Activated CD4-positive, alpha-beta T cell treated with anti-CD3 and anti-CD28 coated beads, Interleukin-10, Interleukin-2, amounts not matched to agents 100 ng/mL and 50 ng/mL, durations not matched to agents 16 hours and 8 hours (primary cell): ENCODE data around the gene RHBDL1.
A peak's percentile ranks its signal among the peaks of the same experiment; 100 is the strongest.

Experiments used
- DNase-seq: peaks from one replicate; pipeline ENCODE4 v3.0.0-alpha.2; 2020

RHBDL1 gene

DNA sequence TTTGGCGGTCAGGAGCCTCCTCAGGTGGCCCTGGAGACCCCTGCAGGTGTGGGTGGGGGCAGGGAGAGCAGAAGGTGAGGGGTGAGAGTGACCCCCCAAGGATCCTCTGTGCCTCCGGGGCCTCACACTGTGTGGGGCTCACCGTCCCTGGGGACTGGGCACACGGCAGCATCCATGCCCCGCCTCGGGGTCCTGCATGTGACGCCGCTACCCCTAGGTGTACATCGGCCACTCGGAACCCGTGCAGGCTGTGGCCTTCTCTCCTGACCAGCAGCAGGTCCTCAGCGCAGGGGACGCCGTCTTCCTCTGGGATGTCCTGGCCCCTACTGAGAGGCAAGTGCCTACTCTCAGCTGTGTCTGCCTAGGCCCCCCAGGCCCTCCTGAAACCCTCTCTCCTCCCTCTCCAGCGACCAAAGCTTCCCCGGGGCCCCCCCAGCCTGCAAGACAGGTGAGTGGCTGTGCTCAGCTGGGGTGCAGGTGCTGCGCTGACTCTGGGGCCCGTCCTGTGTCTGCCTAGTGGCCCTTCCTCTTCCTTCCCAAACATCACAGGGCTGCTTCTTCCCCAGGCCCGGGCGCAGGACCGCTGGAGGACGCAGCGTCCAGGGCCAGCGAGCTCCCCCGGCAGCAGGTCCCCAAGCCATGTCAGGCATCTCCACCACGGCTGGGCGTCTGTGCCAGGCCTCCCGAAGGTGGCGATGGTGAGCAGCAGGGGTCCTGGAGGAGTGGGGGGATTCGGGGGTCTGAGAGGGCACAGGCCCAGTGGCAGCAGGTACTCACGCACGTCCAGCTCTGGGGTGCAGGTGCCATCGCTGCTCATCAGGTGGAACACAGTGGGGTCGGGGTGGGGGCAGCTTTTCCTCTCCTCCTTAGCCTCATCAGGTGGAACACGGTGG lies 16.5 kb upstream of the RHBDL1 start:
- no peak for DNase-seq

DNA sequence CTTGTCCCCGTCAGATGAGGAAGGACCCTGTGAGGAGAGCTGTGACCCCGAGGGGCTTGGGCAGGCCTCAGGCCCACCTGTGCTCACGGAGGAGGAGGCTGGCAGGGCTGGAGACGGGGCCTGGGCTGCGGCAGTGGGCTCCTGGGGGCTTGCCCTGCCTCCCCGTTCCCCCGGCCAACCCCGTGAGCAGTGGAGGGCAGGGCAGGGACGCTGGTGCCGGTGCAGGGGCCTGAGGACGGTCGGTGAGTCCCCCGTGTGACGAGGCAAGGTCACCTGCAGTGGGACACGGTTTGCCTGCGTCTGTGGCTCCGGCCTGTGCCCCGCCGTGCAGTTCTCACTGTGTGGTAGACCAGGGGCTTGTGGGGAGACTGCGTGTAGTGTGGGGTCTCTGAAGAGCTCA lies 15.9 kb upstream of the RHBDL1 start:
- DNase-seq, result no peak

DNA sequence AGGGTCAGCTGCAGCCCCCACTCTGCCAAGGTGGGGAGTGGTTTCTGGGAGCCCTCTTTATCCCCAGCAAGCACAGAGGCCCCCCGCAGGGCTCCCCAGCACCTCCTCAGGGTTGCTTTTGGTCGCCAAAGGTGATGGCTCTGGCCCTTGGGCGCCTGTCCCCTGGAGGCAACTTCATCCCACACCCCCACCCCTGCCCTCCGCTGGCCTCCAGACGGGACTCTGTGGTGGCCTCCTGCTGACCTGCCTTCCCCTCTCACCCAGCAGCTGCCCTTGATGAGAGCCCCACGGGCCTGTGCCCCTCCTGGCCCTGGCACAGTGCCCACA lies 15.4 kb upstream of the RHBDL1 start:
- no peak for DNase-seq

DNA sequence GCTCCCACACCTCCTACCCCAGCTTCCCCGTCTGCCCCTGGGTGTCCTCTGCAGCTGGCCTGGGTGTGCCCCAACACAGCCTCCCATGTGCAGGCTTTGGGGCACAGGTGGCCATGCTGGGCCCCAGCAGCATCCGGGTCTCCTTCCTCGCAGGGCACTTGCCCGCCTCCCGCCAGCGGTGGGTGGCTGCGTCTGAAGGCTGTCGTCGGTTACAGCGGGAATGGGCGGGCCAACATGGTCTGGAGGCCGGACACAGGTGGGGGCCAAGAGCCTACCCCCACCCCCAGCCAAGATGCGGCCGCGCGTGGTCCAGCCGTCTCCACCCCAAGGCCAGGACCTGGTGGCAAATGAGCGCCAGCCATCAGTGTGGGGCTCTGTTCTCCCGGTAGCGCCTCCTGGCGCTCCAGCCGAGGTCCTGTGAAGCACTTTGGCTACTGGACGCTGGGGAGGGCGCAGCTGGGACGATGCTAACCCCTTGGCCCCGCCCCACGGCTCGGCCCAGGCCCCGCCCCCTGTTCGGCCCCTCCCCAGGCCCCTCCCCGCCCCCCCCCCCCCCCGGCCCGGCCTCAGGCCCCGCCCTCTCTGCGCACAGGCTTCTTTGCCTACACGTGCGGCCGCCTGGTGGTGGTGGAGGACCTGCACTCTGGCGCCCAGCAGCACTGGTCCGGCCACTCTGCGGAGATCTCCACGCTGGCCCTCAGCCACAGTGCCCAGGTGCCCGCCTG lies 14.8 kb upstream of the RHBDL1 start:
- DNase-seq, result peak; percentile 80

DNA sequence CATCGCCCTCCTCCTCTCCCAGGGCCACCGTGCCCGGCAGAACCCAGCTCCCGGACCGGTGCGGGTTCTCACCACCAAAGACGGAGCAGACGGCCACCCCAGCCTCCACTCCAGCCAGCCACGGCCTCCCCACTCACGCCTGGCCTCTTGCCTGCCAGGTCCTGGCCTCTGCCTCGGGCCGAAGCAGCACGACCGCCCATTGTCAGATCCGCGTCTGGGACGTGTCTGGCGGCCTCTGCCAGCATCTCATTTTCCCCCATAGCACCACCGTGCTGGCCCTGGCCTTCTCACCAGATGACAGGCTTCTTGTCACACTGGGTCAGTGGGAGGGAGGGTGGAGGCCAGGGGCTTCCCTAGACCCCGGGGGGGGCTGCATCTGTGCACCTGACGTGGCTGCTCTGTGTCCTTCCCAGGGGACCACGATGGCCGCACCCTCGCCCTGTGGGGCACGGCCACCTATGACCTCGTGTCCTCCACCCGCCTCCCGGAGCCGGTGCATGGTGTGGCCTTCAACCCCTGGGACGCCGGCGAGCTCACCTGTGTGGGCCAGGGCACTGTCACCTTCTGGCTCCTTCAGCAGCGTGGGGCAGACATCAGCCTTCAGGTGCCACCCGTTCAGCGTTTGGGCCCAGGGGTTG lies 14.2 kb upstream of the RHBDL1 start:
- no peak for DNase-seq

DNA sequence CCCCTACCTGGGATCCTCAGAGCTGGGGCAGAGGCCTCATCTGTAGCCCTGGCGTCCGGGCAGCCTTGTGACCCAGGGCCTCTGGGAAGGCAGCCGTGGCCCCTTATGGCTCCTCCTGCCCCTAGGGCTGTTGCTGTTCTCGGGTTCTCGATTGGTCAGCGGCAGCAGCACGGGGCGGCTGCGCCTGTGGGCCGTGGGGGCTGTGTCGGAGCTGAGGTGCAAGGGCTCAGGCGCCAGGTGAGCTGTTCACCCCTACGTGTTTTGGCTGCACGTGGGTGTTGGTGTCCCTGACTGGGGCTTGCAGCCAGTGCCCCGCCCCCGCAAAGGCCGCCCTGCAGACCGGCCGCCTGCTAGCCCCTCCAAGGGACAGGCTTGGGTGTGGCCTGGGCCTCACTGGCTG lies 13.4 kb upstream of the RHBDL1 start:
- DNase-seq, result no peak

DNA sequence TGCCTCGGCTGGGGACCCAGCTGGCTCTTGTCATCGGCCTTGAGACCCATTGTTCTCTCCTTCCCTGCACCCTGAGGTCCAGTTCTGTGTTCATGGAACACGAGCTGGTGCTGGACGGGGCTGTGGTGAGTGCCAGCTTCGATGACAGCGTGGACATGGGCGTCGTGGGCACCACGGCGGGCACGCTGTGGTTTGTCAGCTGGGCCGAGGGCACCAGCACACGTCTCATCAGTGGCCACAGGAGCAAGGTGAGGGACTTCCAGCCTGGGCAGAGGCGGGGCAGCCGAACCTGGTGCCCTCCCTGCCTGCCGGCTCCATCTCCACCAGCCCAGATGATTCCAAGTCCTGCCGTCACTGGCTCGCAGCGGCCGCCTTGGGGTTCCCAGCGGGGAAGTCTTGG lies 12.9 kb upstream of the RHBDL1 start:
- DNase-seq, result no peak

DNA sequence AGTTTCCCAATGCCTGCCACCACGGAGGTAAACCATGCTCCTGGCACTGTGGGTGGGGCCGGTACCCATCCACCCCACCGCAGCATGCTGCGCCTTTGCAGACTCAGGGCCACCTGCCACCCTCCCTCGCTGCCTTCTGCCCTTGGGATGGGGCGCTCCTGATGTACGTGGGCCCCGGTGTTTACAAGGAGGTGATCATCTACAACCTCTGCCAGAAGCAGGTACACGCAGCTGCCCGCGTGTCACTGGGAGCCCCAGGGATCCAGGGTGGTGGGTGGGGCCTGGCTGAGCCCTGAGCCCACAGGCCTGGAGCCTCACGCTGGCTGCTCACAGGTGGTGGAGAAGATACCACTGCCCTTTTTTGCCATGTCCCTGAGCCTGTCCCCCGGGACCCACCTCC lies 8.9 kb upstream of the RHBDL1 start:
- DNase-seq, result no peak

DNA sequence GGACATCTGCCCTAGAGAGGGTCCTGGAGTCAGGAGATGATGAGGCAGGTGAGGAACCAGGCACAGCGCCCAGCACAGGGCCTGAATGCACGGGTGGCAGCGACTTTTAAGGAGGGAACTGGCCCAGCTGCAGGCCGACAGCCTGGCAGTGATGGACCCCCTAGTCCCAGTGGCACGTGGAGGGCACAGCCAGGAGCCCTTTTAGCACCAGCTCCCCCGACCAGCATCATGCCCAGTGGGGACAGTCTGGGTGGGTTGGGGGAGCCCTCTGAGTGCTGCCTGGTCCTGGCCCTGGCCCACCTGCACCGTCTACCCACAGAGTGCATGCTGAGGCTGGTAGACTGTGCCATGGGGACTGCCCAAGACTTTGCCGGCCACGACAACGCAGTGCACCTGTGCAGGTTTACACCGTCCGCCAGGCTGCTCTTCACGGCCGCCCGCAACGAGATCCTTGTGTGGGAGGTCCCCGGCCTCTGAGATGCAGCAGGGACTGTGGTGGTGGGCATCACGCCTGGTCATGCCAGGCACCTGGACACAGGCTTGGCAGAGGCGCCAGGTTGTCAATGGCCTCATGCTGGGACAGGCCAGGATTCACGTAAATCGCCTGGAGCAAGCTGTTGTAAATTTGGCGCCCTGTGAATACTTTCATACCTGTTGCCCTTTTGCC lies 8.2 kb upstream of the RHBDL1 start:
- no peak for DNase-seq

DNA sequence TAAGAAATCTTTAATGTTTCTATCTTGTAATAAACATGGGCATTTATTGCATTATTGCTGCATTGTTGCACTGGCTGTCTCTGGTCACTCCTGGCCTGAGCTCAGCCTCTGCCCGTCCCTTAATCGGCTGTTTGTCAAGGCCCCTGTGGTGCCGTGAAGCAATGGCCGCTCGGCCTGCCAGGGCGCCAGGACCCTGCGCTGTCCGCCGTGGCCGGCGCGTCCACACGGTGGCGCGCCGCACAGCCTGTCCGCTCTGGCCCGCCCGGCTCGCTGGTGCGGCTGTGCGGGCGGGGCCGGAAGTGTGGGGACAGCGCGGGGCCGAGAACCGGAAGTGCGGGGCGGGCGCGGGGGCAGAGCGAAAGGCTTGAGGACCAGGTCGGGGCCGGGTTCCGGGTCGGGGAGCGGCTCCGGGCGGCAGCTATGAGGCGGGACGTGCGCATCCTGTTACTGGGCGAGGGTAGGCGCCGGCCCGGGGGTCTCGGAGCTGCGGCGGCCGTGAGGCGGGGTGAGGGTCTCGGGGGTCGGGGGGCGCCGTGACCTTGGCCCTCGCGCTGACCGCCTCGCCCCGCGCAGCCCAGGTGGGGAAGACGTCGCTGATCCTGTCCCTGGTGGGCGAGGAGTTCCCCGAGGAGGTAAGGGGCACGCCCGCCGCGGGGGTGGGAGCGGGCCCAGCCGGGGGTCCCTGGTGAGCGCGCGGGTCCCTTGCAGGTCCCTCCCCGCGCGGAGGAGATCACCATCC lies 7.5 kb upstream of the RHBDL1 start, which contains the start of gene RHOT2:
TSS of gene RHOT2 (plus strand) at position 353 of the 739 bp plus-strand sequence. CDS start at position 421, 68 bp downstream.
- DNase-seq, result peak; percentile 96

DNA sequence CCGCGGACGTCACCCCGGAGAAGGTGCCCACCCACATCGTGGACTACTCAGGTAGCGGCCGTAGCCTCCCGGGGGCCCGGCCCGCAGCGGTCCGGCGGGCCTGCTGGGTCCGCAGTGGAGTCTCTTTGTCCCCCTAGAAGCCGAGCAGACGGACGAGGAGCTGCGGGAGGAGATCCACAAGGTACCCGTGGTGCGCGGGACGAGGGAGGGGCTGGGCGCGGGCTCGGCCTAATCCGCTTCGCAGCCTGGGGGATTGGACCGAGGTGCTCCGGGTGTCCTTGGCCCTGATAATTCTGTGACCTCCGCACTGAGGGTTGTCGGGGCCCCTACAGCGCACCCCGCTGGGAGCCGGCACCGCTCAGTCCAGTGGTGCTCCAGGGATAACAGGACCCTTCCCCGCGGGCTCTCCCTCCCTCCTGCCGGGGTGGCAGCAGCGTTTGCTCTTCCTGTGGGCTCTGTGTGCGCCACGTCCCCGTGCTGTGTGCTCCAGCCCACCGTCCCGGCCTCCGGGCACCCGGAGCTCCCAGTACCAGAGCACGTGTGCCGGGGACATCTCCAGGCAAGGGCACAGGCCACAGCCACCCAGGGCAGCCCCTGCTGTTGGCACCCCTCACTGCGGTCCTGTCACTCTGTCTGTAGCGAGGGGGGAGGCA lies 6.8 kb upstream of the RHBDL1 start:
- DNase-seq, result no peak

DNA sequence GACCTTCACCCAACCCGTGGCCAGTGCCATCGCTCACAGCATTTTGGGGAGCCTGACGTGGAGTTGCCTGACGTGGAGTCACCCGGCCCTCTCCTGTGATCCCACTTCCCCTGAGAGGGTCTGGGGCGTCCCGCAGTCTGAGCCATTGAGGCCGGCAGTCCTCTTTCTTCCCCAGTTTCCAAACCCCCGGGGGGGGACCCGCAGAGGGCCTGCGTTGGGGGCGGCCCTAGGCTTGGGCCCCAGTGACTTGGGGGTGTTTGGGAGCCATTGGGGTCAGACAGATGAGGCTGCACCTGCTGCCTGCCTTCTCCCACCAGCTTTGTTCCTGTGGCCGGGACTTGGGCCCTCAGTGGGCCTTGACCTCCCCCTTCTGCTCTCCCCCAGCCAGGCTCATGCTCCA lies 5.8 kb upstream of the RHBDL1 start:
- DNase-seq, result no peak

DNA sequence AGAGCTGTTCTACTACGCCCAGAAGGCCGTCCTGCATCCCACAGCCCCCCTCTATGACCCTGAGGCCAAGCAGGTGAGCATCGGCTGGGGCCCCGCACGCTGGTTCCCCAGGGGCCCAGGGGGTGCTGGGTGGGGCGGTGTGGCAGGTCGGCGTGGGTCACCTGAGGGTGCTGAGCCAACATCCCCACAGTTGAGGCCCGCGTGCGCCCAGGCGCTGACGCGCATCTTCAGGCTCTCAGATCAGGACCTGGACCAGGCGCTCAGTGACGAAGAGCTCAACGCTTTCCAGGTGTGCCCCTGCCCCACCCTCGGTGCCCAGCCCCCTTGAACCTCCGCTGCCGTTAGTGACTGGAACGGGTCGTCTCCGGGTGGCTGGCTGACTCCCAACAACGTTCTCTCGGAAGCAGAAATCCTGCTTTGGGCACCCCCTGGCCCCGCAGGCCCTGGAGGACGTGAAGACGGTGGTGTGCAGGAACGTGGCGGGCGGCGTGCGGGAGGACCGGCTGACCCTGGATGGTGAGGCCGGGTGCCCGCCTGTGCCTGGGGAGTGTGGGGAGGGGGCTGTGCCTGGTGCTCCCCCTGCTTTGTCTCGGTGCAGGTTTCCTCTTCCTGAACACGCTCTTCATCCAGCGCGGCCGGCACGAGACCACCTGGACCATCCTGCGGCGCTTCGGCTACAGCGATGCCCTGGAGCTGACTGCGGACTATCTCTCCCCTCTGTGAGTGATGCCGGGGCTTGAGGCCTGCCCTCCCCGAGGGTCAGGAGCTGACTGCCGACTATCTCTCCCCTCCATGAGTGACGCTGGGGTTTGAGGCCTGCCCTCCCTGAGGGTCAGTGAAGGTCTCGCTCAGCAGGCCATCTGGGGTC lies 4.8 kb upstream of the RHBDL1 start:
- DNase-seq, result no peak

DNA sequence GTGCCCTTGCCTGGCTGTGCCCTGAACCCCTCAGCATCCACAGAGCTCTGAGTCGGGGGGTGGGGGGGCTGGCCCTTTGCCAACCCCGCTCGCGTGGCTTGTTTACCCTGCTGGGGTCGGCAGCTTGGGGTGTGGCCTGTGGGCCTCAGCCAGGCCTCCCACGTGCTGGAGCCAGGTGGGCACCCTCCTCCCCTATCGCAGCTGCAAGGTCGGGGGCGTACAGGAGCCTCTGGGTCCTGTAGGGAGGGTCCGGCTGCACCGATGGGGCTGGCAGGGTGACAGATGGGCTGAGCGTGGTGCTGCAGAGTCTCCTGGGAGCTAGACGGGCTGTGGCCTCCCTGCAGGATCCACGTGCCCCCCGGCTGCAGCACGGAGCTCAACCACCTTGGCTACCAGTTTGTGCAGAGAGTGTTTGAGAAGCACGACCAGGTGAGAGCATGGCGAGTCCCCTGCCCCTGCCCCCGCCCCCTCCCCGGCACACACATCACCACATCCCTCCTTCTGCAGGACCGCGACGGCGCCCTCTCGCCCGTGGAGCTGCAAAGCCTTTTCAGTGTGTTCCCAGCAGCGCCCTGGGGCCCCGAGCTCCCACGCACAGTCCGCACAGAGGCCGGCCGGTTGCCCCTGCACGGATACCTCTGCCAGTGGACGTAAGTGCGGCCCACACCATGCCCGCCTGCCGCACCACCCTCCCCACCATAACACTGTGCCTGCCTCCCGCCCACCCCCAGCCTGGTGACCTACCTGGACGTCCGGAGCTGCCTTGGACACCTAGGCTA lies 3.9 kb upstream of the RHBDL1 start:
- no peak for DNase-seq

DNA sequence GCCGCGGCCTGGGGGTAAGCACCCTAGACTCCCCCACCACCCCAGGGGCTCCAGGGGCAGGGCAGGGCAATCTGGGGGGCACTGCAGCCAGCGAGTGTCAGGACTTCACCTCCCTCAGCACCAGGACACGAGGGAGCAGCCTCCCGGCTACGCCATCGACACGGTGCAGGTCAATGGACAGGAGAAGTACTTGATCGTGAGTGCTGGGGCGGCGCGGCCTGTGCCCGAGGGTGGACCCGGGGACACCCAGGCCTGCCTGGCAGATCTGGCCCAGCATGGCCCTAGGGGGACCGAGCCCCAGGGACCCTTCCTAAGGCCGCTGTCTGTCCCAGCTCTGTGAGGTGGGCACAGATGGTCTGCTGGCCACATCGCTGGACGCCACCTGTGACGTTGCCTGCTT lies 3.1 kb upstream of the RHBDL1 start:
- DNase-seq, result no peak

DNA sequence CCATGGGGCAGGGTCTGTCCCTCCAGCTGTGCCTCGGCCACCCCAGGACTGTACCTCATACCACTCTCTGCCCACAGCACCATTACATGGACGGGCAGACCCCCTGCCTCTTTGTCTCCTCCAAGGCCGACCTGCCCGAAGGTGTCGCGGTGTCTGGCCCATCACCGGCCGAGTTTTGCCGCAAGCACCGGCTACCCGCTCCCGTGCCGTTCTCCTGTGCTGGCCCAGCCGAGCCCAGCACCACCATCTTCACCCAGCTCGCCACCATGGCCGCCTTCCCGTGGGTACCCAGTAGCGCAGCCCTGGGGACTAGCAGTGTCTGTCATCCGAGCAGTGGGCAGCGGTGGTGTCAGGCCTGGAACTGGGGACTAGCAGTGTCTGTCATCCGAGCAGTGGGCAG lies 2.6 kb upstream of the RHBDL1 start:
- no peak for DNase-seq

DNA sequence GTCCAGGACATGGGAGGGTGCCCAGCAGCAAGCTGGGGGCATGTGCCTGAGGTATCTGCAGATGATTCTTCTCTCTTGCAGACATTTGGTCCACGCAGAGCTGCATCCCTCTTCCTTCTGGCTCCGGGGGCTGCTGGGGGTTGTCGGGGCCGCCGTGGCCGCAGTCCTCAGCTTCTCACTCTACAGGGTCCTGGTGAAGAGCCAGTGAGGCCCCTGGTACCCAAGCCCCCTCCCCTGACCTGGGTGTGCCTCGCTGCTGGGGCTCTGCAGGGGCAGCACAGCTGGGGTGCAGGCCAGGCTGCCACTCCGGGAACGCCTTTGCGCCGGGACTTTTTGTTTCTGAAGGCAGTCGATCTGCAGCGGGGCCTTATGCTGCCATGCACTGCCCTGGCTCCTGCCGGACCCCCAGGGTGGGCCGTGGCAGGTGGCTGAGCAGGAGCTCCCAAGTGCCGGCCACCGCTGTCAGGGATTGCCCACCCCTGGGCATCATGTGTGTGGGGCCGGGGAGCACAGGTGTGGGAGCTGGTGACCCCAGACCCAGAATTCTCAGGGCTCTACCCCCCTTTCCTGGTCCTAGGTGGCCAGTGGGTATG lies 2.0 kb upstream of the RHBDL1 start:
- DNase-seq, result no peak

DNA sequence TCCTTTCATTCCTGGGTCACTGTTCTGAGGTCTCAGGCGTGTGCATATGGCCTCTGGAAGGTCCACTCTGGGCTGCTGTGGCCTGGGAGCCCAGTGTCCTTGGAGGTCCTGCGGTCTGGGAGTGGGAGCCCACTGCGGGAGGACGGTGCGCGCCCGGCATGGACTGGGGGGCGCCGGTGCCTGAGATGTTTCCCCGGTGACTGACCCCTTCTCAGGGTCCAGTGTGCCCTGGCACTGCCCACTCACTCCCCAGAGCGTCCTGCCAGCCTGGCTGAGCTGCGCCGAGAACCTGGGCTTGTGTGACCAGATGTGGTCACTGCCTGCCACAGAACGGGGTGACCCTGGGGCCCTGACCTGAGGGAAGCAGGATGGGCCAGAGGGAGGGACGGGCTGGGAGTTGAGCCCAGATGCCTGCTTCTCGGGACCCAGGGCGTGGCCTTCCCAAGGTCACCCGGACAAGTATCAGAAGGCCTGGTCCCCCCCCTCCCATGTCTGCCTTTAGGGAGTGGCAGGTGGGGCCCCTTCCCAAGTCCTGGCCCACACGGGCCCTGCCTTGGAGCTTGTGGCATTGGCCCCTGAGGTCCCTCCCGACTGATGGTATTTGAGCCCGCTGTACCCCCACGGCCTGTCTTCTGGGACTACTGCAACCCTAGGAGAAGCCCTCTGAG lies 1.1 kb upstream of the RHBDL1 start:
- no peak for DNase-seq

DNA sequence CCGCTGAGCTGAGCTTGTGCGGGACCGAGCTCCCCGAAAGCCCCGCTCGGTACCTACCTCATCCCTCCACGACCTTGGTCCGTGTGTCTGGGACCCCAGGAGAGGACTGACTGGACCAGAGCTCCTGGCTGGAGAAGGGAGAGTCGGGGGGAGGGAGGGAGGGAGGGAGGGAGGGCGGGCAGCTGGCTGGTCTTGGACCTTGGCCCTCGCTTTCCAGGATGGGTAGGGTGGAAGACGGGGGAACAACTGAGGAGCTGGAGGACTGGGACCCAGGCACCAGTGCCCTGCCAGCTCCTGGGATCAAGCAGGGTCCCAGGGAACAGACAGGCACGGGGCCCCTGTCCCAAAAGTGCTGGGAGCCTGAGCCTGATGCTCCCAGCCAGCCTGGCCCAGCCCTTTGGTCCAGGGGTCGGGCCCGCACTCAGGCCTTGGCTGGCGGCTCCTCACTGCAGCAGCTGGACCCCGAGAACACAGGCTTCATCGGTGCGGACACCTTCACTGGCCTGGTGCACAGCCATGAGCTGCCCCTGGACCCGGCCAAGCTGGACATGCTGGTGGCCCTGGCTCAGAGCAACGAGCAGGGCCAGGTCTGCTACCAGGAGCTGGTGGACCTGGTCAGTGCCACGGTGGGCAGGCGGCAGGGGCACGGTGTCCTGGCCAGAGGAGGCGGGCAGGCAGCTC lies 553 bp downstream of the RHBDL1 start:
- DNase-seq, result no peak
